Prostate gland (tissue), 2 donors: ENCODE results near the gene HDHD2. TPM values are rescaled to one million over a fixed set of nuclear protein-coding genes. Genes with fewer than 3 reads are reported as not detected.

Experiments used
- small RNA-seq, 2 donors: library from RNA; depleted of rRNA; stranded (forward); fragments of <200 nt; gene quantifications; one replicate each; pipeline ENCODE3, GENCODE V24; 2016
- total RNA-seq, 2 donors: library from RNA; depleted of rRNA; stranded (reverse); fragments of >200 nt; gene quantifications; one replicate each; pipeline ENCODE4 v1.1.0, GENCODE V29; 2016

HDHD2 gene
- total RNA-seq, 2 donors from 2014 or later = 37.3 to 56.3 TPM

Small RNA genes within 50 kb of the gene (small RNA-seq; reads per million reads assigned to genes)
- 0 reads per million in 2 donors for gene AC012254.4

Other genes with a start within 250 kb of the HDHD2 start
- 10 to 100 TPM; 16.3 to 35.2 TPM for gene PIAS2, start 233.0 kb downstream of the HDHD2 start, total RNA-seq
- gene KATNAL2, start 232.9 kb downstream of the HDHD2 start, total RNA-seq = 10 to 100 TPM in 1 of 2 donors, 1 to 10 TPM in 1; 4.2 to 11.7 TPM
- under 1 TPM in 1 of 2 donors, not detected in 1; 0.28 TPM for gene ELOA2, start 114.9 kb downstream of the HDHD2 start, total RNA-seq
- 10 to 100 TPM in 1 of 2 donors, 1 to 10 TPM in 1; 8.4 to 15.8 TPM for gene IER3IP1, start 25.9 kb upstream of the HDHD2 start, total RNA-seq
- 1 to 10 TPM in 1 of 2 donors, not detected in 1; 1.1 TPM for gene SKOR2, start 101.2 kb upstream of the HDHD2 start, total RNA-seq